Retinal pigment epithelial cell (primary cell): ENCODE measurements around the gene FRMD6.
A peak's percentile ranks its signal among the peaks of the same experiment; 100 is the strongest.

Source experiments
- DNase-seq: peaks from one replicate; pipeline ENCODE4 v3.0.0-alpha.2; 2010; ENCODE audit warnings: low read depth
- H3K4me3 ChIP-seq: 2 replicates; pipeline ENCODE4 v1.5.1; 2011; ENCODE audit warnings: mild to moderate bottlenecking, low read length, control low read depth, moderate library complexity
- CTCF ChIP-seq: conservative IDR thresholded peaks from 2 replicates; pipeline ENCODE4 v1.5.1; 2011; ENCODE audit warnings: low read depth, low read length, control low read depth, inconsistent platforms

FRMD6 gene

GRCh38 chr14:51609251-51609954 is 42.3 kb upstream of the FRMD6 start:
- no peak for TF ChIP-seq CTCF
- no peak overlapping the region for H3K4me3 ChIP-seq
- DNase-seq = no peak

GRCh38 chr14:51609955-51610283 is 41.8 kb upstream of the FRMD6 start:
- TF ChIP-seq CTCF = no peak
- DNase-seq = no peak
- no peak overlapping the region for H3K4me3 ChIP-seq

GRCh38 chr14:51610771-51611170 is 40.9 kb upstream of the FRMD6 start:
- TF ChIP-seq CTCF = no peak
- no peak for DNase-seq
- no peak overlapping the region for H3K4me3 ChIP-seq

- TF ChIP-seq CTCF = no peak
- H3K4me3 ChIP-seq = no peak overlapping the region
- DNase-seq = no peak
Observed at GRCh38 chr14:51612449-51612848, 39.3 kb upstream of the FRMD6 start.

- TF ChIP-seq CTCF = no peak
- no peak overlapping the region for H3K4me3 ChIP-seq
- no peak for DNase-seq
Observed at GRCh38 chr14:51613416-51613815, 38.3 kb upstream of the FRMD6 start.

GRCh38 chr14:51614707-51615106 is 37.0 kb upstream of the FRMD6 start:
- no peak for TF ChIP-seq CTCF
- DNase-seq = peak; percentile 60
- no peak overlapping the region for H3K4me3 ChIP-seq

- no peak for DNase-seq
Observed at GRCh38 chr14:51616256-51616655, 35.5 kb upstream of the FRMD6 start.

More at GRCh38 chr14:51616256-51616655, 35.5 kb upstream of the FRMD6 start:
- no peak overlapping the region for H3K4me3 ChIP-seq
- TF ChIP-seq CTCF = no peak
